ENCODE results near the gene ABHD12.

The ABHD12 gene

DNA sequence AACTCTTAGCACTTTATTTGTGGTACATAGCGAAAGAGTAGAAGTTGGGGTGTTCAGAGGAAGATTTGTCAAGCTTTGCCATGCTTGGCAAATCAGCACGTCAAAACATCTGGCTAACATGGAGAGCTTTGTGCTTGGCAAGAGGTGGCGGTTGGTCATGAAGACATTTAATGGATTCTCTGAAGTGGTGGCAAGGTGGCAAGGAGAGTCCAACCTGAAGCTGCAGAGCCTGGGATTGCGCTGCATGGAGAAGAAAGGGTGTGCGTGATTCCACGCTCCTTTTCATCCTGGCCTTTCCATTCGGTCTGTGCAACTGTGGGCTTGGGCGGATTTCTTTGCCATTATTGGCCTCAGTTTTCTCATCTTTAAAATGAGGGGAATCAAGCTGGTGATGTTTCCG is 139.6 kb downstream of the ABHD12 start:
- H3K27me3 Mint-ChIP-seq: peaks cover 10% of the 10 kb centered on the region
- DNase-seq (no peak), ATAC-seq (no peak)
- H3K4me3 Mint-ChIP-seq: peak overlapping the region; percentile 19 to 90
- no peaks in the 10 kb centered on the region for H3K9me3 Mint-ChIP-seq
- H3K4me1 Mint-ChIP-seq: peaks cover 81% of the 10 kb centered on the region
- no peak overlapping the region for H3K27ac Mint-ChIP-seq

DNA sequence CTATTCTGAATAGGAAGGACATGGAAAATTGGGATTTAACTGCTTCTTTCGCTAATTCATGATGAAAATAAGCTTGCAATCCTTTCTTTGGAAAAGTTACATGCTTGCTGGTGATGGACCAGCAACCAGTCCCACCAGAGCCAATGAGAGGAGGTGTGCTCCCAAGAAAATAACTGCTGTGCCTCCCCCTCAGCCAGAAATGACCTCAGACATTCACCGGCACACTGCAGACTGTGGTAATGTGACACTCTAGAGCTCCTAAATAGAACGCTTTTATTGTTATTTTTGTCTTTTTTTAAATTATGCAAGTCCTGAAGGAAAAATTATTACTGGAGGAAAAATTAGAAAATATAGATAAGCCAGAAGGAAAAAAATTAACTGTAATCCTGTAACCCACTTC is 140.1 kb downstream of the ABHD12 start:
- Mint-ChIP-seq H3K27me3 (peaks cover 10% of the 10 kb centered on the region), H3K27ac (no peak overlapping the region), H3K4me3 (peak overlapping the region; percentile 90 to 93), H3K9me3 (no peaks in the 10 kb centered on the region), H3K4me1 (peaks cover 80% of the 10 kb centered on the region)
- DNase-seq: no peak
- no peak for ATAC-seq

All from stimulated activated naive CD8-positive, alpha-beta T cell treated with anti-CD3 and anti-CD28 coated beads, Interleukin-15, amount 100 ng/mL, for 72 hours (primary cell).